ENCODE measurements around the gene CD8A. TPM values are rescaled to one million over a fixed set of nuclear protein-coding genes. Genes with fewer than 3 reads are reported as not detected.
"Not testable (repeated sequence)": the region's sequence is repeated elsewhere in the genome, so short reads cannot be mapped to it uniquely, and the experiment has no call there.

The CD8A gene
- polyA plus RNA-seq (2013, experiment 1 of 2) = 0.22 TPM
- polyA plus RNA-seq (2013, experiment 2 of 2) = not detected

- WGBS, 2 experiments (ENCODE audit: insufficient coverage in 2 of 2) = 1 to 2% methylated on average over 34 to 45 of the region's 57 CpGs
- H3K4me3 ChIP-seq (ENCODE audit: extremely low read depth, insufficient read depth, low read length, poor library complexity, severe bottlenecking) = peak within 1 kb of the TSS; percentile 22
These were observed at the start of gene CD8A for GRCh38 chr2:86790676-86791572. CD8A (minus strand) TSS chr2:86790913; CDS start chr2:86790825, 88 bp downstream.

GRCh38 chr2:86839871-86840548 is 49.3 kb upstream of the CD8A start:
- H3K4me1 ChIP-seq (ENCODE audit: control insufficient read depth, insufficient read depth, low read length, poor library complexity, severe bottlenecking); H3K36me3 ChIP-seq (ENCODE audit: control insufficient read depth, insufficient read depth, low read length); H3K27ac ChIP-seq (ENCODE audit: low read depth, low read length, severe bottlenecking); H3K4me3 ChIP-seq (ENCODE audit: extremely low read depth, insufficient read depth, low read length, poor library complexity, severe bottlenecking); H3K9me3 ChIP-seq (ENCODE audit: control insufficient read depth, low read length): not testable (repeated sequence)
- 60 to 69% methylated on average over 3 to 4 of the region's 11 CpGs for WGBS, 2 experiments (ENCODE audit: insufficient coverage in 2 of 2)

More at GRCh38 chr2:86790676-86791572, at the start of gene CD8A:
- Histone ChIP-seq H3K4me1 (ENCODE audit: control insufficient read depth, insufficient read depth, low read length, poor library complexity, severe bottlenecking) (peaks cover 8% of the 10 kb centered on the region), H3K27ac (ENCODE audit: low read depth, low read length, severe bottlenecking) (no peak within 1 kb of the TSS), H3K36me3 (ENCODE audit: control insufficient read depth, insufficient read depth, low read length) (no peaks in the 10 kb centered on the region), H3K9me3 (ENCODE audit: control insufficient read depth, low read length) (no peaks in the 10 kb centered on the region)

- H3K27ac ChIP-seq (ENCODE audit: low read depth, low read length, severe bottlenecking); H3K36me3 ChIP-seq (ENCODE audit: control insufficient read depth, insufficient read depth, low read length); H3K4me3 ChIP-seq (ENCODE audit: extremely low read depth, insufficient read depth, low read length, poor library complexity, severe bottlenecking); H3K9me3 ChIP-seq (ENCODE audit: control insufficient read depth, low read length); H3K4me1 ChIP-seq (ENCODE audit: control insufficient read depth, insufficient read depth, low read length, poor library complexity, severe bottlenecking): not testable (repeated sequence)
- WGBS, 2 experiments (ENCODE audit: insufficient coverage in 2 of 2) = 78 to 80% methylated on average over 2 to 3 of the region's 7 CpGs
These were observed 48.7 kb upstream of the CD8A start for GRCh38 chr2:86839455-86839854.

GRCh38 chr2:86837714-86838113 is 47.0 kb upstream of the CD8A start:
- H3K27ac ChIP-seq (ENCODE audit: low read depth, low read length, severe bottlenecking); H3K4me1 ChIP-seq (ENCODE audit: control insufficient read depth, insufficient read depth, low read length, poor library complexity, severe bottlenecking); H3K36me3 ChIP-seq (ENCODE audit: control insufficient read depth, insufficient read depth, low read length); H3K4me3 ChIP-seq (ENCODE audit: extremely low read depth, insufficient read depth, low read length, poor library complexity, severe bottlenecking); H3K9me3 ChIP-seq (ENCODE audit: control insufficient read depth, low read length): not testable (repeated sequence)
- WGBS, 2 experiments (ENCODE audit: insufficient coverage in 2 of 2) = no CpG with 5 or more reads among the region's 7 CpGs

- not testable (repeated sequence) for H3K36me3 ChIP-seq (ENCODE audit: control insufficient read depth, insufficient read depth, low read length); H3K4me1 ChIP-seq (ENCODE audit: control insufficient read depth, insufficient read depth, low read length, poor library complexity, severe bottlenecking); H3K9me3 ChIP-seq (ENCODE audit: control insufficient read depth, low read length); H3K27ac ChIP-seq (ENCODE audit: low read depth, low read length, severe bottlenecking); H3K4me3 ChIP-seq (ENCODE audit: extremely low read depth, insufficient read depth, low read length, poor library complexity, severe bottlenecking)
- 46 to 65% methylated on average over 5 of the region's 19 CpGs for WGBS, 2 experiments (ENCODE audit: insufficient coverage in 2 of 2)
These were observed 46.4 kb upstream of the CD8A start for GRCh38 chr2:86836915-86837695.

GRCh38 chr2:86835548-86835889 is 44.8 kb upstream of the CD8A start:
- WGBS, 2 experiments (ENCODE audit: insufficient coverage in 2 of 2) = 90 to 100% methylated on average over 2 of the region's 4 CpGs
- not testable (repeated sequence) for H3K4me3 ChIP-seq (ENCODE audit: extremely low read depth, insufficient read depth, low read length, poor library complexity, severe bottlenecking); H3K4me1 ChIP-seq (ENCODE audit: control insufficient read depth, insufficient read depth, low read length, poor library complexity, severe bottlenecking); H3K9me3 ChIP-seq (ENCODE audit: control insufficient read depth, low read length); H3K36me3 ChIP-seq (ENCODE audit: control insufficient read depth, insufficient read depth, low read length); H3K27ac ChIP-seq (ENCODE audit: low read depth, low read length, severe bottlenecking)

GRCh38 chr2:86833315-86833714 is 42.6 kb upstream of the CD8A start:
- Histone ChIP-seq H3K4me3 (ENCODE audit: extremely low read depth, insufficient read depth, low read length, poor library complexity, severe bottlenecking) (no peak overlapping the region), H3K27ac (ENCODE audit: low read depth, low read length, severe bottlenecking) (no peak overlapping the region), H3K36me3 (ENCODE audit: control insufficient read depth, insufficient read depth, low read length) (no peaks in the 10 kb centered on the region), H3K4me1 (ENCODE audit: control insufficient read depth, insufficient read depth, low read length, poor library complexity, severe bottlenecking) (no peaks in the 10 kb centered on the region), H3K9me3 (ENCODE audit: control insufficient read depth, low read length) (no peaks in the 10 kb centered on the region)
- 100% methylated on average over 1 of the region's 10 CpGs; no CpG with 5 or more reads in 1 of the 2 experiments for WGBS, 2 experiments (ENCODE audit: insufficient coverage in 2 of 2)

GRCh38 chr2:86832334-86833096 is 41.8 kb upstream of the CD8A start:
- Histone ChIP-seq H3K4me3 (ENCODE audit: extremely low read depth, insufficient read depth, low read length, poor library complexity, severe bottlenecking) (no peak overlapping the region), H3K36me3 (ENCODE audit: control insufficient read depth, insufficient read depth, low read length) (no peaks in the 10 kb centered on the region), H3K9me3 (ENCODE audit: control insufficient read depth, low read length) (no peaks in the 10 kb centered on the region), H3K27ac (ENCODE audit: low read depth, low read length, severe bottlenecking) (no peak overlapping the region), H3K4me1 (ENCODE audit: control insufficient read depth, insufficient read depth, low read length, poor library complexity, severe bottlenecking) (no peaks in the 10 kb centered on the region)
- 67 to 86% methylated on average over 3 to 4 of the region's 7 CpGs for WGBS, 2 experiments (ENCODE audit: insufficient coverage in 2 of 2)

GRCh38 chr2:86831537-86831936 is 40.8 kb upstream of the CD8A start:
- 44 to 72% methylated on average over 2 of the region's 2 CpGs for WGBS, 2 experiments (ENCODE audit: insufficient coverage in 2 of 2)
- H3K4me1 ChIP-seq (ENCODE audit: control insufficient read depth, insufficient read depth, low read length, poor library complexity, severe bottlenecking) = no peaks in the 10 kb centered on the region
- no peaks in the 10 kb centered on the region for H3K36me3 ChIP-seq (ENCODE audit: control insufficient read depth, insufficient read depth, low read length)
- H3K4me3 ChIP-seq (ENCODE audit: extremely low read depth, insufficient read depth, low read length, poor library complexity, severe bottlenecking) = no peak overlapping the region
- H3K27ac ChIP-seq (ENCODE audit: low read depth, low read length, severe bottlenecking) = no peak overlapping the region
- H3K9me3 ChIP-seq (ENCODE audit: control insufficient read depth, low read length) = no peaks in the 10 kb centered on the region

GRCh38 chr2:86826951-86827350 is 36.2 kb upstream of the CD8A start:
- Histone ChIP-seq H3K9me3 (ENCODE audit: control insufficient read depth, low read length) (peaks cover under 1% of the 10 kb centered on the region), H3K4me1 (ENCODE audit: control insufficient read depth, insufficient read depth, low read length, poor library complexity, severe bottlenecking) (no peaks in the 10 kb centered on the region), H3K27ac (ENCODE audit: low read depth, low read length, severe bottlenecking) (no peak overlapping the region), H3K36me3 (ENCODE audit: control insufficient read depth, insufficient read depth, low read length) (no peaks in the 10 kb centered on the region), H3K4me3 (ENCODE audit: extremely low read depth, insufficient read depth, low read length, poor library complexity, severe bottlenecking) (no peak overlapping the region)
- 90 to 96% methylated on average over 4 of the region's 4 CpGs for whole genome bisulfite sequencing, 2 experiments (ENCODE audit: insufficient coverage in 2 of 2)

Data from mesodermal cell (in vitro differentiated cells).